ENCODE results near the gene PDZD2. TPM values are rescaled to one million over a fixed set of nuclear protein-coding genes. Genes with fewer than 3 reads are reported as not detected.

The PDZD2 gene
- total RNA-seq, 4 donors from 2014 or later: 107 to 195 (median 123) TPM

DNA sequence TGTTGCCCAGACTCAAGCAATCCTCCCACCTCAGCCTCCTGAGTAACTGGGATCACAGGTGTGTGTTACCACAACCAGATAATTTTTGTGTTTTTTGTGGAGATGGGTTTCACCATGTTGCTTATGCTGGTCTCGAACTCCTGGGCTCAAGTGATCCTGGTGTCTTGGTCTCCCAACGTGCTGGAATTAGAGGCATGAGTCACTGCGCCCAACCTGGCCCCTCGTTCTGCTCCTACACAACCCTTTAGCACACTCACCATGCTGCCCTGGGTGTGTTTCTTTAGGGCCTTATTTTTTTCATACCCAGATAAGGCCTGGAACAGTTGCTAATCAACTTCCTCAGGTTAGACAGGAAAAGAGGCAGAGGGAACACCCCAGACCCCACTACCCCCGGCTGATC is 2.6 kb downstream of the PDZD2 start:
- peaks cover 17% of the 10 kb centered on the region for H3K4me1 ChIP-seq
- H3K27me3 ChIP-seq: peaks cover 8% of the 10 kb centered on the region
- TF ChIP-seq POLR2AphosphoS5 (IDR thresholded peaks at IDR 0.05) (no peak), CTCF (IDR thresholded peaks at IDR 0.05) (no peak), EP300 (IDR thresholded peaks at IDR 0.05) (no peak), POLR2A (IDR thresholded peaks at IDR 0.05) (no peak)
- H3K36me3 ChIP-seq: no peaks in the 10 kb centered on the region
- no peak overlapping the region for H3K27ac ChIP-seq
- 92% methylated on average over 5 of the region's 5 CpGs for WGBS
- H3K9me3 ChIP-seq: no peaks in the 10 kb centered on the region
- no peak overlapping the region for H3K4me3 ChIP-seq
- no peak for DNase-seq (ENCODE audit: low spot score in 2 of 2)

- no peaks in the 10 kb centered on the region for H3K36me3 ChIP-seq
- no peaks in the 10 kb centered on the region for H3K4me1 ChIP-seq
- H3K27ac ChIP-seq: no peak overlapping the region
- DNase-seq (ENCODE audit: low spot score in 2 of 2): no peak
- no peaks in the 10 kb centered on the region for H3K9me3 ChIP-seq
- TF ChIP-seq EP300 (IDR thresholded peaks at IDR 0.05): no peak
- no peak for TF ChIP-seq POLR2A (IDR thresholded peaks at IDR 0.05)
- no peak for TF ChIP-seq CTCF (IDR thresholded peaks at IDR 0.05)
- no peak for TF ChIP-seq POLR2AphosphoS5 (IDR thresholded peaks at IDR 0.05)
- H3K27me3 ChIP-seq: no peaks in the 10 kb centered on the region
- 79% methylated on average over 9 of the region's 11 CpGs for WGBS
- H3K4me3 ChIP-seq: no peak overlapping the region
These were observed 6.6 kb downstream of the PDZD2 start for GRCh38 chr5:31645420-31646081.

DNA sequence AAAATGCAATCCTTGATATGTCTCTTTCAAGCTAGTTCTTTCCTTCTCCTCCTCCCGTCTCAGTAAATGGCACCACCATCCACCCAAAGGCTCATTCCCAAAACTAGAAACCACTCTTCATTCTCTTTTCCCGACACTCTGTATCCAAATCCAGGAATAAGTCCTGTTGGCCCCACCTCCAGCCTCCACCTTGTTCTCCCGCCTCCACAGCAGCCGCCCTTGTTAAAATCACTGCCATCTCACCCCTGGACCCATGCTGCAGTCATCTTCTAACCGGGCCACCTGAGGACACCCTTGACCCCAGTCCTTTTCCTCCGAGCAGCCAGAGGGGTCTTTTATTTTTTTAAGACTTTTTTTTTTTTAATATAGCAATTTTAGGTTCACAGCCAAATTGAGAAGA is 9.4 kb downstream of the PDZD2 start:
- H3K27ac ChIP-seq: no peak overlapping the region
- no peak for DNase-seq (ENCODE audit: low spot score in 2 of 2)
- TF ChIP-seq CTCF (IDR thresholded peaks at IDR 0.05) (no peak), EP300 (IDR thresholded peaks at IDR 0.05) (no peak), POLR2A (IDR thresholded peaks at IDR 0.05) (no peak), POLR2AphosphoS5 (IDR thresholded peaks at IDR 0.05) (no peak)
- WGBS: 96% methylated on average over 6 of the region's 6 CpGs
- no peaks in the 10 kb centered on the region for H3K4me1 ChIP-seq
- no peaks in the 10 kb centered on the region for H3K9me3 ChIP-seq
- no peak overlapping the region for H3K4me3 ChIP-seq
- no peaks in the 10 kb centered on the region for H3K27me3 ChIP-seq
- no peaks in the 10 kb centered on the region for H3K36me3 ChIP-seq

- WGBS: 94% methylated on average over 3 of the region's 3 CpGs
These were observed 12.3 kb downstream of the PDZD2 start for GRCh38 chr5:31651241-31651640.

GRCh38 chr5:31655491-31655890 is 16.6 kb downstream of the PDZD2 start:
- no peak overlapping the region for H3K4me3 ChIP-seq
- DNase-seq (ENCODE audit: low spot score in 2 of 2): no peak
- H3K27ac ChIP-seq: no peak overlapping the region
- peaks cover 10% of the 10 kb centered on the region for H3K27me3 ChIP-seq
- 80% methylated on average over 3 of the region's 3 CpGs for WGBS
- H3K9me3 ChIP-seq: no peaks in the 10 kb centered on the region
- TF ChIP-seq CTCF (IDR thresholded peaks at IDR 0.05) (no peak), EP300 (IDR thresholded peaks at IDR 0.05) (no peak)
- no peaks in the 10 kb centered on the region for H3K4me1 ChIP-seq
- no peaks in the 10 kb centered on the region for H3K36me3 ChIP-seq

More at GRCh38 chr5:31651241-31651640, 12.3 kb downstream of the PDZD2 start:
- Histone ChIP-seq H3K4me3 (no peak overlapping the region), H3K36me3 (no peaks in the 10 kb centered on the region), H3K9me3 (no peaks in the 10 kb centered on the region), H3K27ac (no peak overlapping the region), H3K4me1 (no peaks in the 10 kb centered on the region), H3K27me3 (peaks cover 3% of the 10 kb centered on the region)
- no peak for DNase-seq (ENCODE audit: low spot score in 2 of 2)
- TF ChIP-seq POLR2A (IDR thresholded peaks at IDR 0.05) (no peak), POLR2AphosphoS5 (IDR thresholded peaks at IDR 0.05) (no peak), CTCF (IDR thresholded peaks at IDR 0.05) (no peak), EP300 (IDR thresholded peaks at IDR 0.05) (no peak)

All from suprapubic skin (tissue), 4 donors.